Activated CD8-positive, alpha-beta memory T cell treated with anti-CD3 and anti-CD28 coated beads for 24 hours (primary cell): Measurements from ENCODE around the gene ARMC9.
"Not testable (repeated sequence)": the region's sequence is repeated elsewhere in the genome, so short reads cannot be mapped to it uniquely, and the experiment has no call there.

Source experiments
- DNase-seq: peaks from one replicate; pipeline ENCODE4 v3.0.0-alpha.2; 2020

The ARMC9 gene, protein sequence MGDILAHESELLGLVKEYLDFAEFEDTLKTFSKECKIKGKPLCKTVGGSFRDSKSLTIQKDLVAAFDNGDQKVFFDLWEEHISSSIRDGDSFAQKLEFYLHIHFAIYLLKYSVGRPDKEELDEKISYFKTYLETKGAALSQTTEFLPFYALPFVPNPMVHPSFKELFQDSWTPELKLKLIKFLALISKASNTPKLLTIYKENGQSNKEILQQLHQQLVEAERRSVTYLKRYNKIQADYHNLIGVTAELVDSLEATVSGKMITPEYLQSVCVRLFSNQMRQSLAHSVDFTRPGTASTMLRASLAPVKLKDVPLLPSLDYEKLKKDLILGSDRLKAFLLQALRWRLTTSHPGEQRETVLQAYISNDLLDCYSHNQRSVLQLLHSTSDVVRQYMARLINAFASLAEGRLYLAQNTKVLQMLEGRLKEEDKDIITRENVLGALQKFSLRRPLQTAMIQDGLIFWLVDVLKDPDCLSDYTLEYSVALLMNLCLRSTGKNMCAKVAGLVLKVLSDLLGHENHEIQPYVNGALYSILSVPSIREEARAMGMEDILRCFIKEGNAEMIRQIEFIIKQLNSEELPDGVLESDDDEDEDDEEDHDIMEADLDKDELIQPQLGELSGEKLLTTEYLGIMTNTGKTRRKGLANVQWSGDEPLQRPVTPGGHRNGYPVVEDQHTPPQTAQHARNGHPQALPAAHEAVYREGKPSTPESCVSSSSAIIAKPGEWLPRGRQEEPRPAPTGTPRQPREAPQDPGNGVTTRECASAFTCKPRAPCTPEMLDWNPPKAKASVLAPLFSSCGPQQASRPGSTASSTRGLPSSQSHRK

DNA sequence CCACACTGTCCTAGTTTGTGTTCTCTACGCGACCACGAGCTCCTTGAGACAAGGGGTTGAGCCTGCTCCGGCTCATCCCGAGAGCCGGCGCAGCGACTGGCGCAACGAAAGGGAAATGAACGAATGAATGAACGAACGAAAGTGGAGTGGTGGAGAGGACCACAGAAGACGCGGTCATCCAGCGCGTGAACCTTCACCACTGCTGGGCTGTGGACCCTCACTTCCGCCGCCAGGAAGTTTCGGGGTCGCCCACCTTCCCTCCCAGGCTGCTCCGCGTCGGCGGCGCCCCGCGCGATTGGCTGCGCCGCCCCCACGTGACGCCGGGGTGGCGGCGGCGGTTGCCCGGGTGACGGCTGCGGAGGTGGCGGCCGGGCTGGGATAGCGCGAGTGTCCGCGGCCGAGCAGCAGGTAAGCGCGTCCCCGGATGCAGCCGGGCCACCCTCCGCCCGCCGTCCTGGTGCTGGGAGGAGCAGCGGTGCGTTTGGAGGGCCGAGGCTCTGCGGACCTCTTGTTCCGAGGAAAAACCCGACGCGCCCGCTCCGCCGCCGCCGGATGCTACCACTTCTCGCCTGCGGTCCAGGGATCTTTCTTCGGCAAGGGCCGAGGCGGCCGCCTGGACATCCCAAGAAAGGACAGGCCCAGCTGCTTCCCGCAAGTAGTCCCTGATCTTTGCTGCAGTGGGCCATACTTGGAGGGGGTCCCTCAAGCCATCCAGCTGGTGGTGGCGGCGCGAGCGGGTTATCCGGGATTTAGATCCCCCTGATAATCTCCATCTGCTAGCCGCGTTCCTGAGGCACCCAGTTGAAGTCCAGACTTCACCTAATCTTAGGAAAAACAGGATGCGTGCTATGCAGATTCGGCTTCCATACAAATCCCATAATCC is at the start of gene ARMC9:
ARMC9 (plus strand) TSS at position 341 of the 883 bp plus-strand sequence. CDS start 7,608 bp downstream, outside the sequence.
- peak; percentile 90 for DNase-seq

DNA sequence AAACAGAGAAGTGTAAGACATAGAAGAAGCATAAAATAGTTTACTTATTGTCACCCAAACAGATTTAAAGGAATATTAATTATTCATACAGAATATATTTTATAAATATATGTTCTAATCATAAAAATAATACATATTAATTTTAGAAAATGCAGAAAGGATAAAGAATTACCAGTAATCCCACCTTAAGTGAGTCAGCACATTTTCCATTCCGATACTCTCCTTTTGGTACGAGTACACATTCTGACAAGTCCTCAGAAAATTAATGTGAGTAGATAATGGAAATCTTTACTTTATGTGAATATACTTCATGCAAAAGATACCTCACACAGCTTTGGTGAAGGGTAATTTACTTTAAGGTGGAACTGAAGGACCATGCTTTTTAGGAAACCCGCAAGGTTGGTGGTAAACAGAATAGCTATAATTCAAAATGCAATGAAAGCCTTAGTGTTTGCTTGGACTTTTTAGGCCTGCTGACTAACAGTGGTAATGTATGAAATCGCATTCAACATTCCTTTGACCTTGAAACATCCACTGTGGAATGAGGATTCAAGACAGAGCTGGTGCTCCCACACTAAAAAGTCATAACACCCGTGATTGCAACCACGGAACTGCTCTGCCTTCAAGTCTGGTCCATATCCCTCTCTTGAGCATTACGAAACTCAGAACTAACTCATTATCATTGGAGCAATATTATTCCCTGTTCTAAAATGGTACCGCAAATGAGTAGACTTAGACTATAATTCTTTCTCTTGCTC is 45.5 kb upstream of the ARMC9 start:
- DNase-seq: no peak

DNA sequence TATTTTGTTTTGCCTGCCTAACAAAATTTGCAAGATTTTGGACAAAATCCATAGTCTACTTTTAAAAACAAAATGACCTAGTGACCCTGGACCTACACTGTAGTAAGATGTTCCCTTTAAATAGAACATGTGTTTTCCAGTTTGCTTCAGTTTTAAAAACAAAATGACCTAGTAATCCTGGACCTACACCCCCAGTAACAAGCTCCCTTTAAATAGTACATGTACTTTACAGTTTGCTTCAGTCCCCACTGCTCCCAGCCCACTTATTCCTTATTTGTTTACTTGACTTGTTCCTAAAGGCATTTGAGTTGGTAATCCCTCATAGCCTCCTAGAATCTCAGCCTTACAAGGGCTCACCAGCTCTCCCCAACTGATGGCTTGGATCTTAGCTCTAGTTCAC is 39.1 kb upstream of the ARMC9 start:
- DNase-seq: no peak

DNA sequence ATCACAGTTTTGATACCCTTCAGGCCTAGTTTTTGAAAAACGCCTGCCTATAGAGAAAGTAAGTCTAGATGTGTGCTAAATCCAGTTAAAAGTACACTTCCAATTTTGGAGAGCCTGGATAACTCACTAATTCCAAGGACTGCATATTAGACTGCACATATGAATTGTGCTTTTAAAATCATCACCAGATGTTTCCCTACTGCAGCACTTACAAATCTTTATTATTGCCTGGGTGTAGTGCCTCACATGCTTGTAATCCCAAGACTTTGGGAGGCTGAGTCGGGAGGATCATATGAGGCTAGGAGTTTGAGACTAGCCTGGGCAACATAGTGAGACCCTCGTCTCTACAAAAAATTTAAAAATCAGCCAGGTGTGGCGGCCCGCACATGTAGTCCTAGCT is 37.7 kb upstream of the ARMC9 start:
- no peak for DNase-seq

DNA sequence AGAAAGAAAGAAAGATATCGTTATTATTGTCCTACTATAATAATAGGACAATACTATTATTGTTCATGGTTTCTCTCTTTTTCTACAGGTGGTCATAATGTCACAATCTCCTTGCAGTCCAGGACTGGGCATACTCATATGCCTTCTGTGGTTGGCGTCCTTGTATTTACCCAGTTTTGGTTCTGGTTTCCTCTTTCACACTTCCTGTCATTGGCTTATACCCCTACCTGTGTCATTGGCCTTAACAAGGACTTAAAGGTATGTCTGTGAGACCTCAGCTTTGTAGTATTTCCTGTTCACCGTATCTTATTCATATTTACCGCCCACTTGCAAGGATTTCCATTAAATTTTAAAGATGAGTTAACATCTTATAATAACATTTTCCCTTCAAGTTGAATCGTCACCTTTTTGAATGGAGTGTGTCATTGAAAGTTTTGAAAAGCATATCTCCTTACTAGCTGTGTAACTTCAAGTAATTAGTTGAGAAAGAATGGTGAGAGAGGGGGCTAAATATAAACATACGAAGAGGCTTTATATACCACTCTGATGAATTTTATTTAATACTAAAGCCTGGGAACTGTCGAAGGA is 37.1 kb upstream of the ARMC9 start:
- DNase-seq: no peak

DNA sequence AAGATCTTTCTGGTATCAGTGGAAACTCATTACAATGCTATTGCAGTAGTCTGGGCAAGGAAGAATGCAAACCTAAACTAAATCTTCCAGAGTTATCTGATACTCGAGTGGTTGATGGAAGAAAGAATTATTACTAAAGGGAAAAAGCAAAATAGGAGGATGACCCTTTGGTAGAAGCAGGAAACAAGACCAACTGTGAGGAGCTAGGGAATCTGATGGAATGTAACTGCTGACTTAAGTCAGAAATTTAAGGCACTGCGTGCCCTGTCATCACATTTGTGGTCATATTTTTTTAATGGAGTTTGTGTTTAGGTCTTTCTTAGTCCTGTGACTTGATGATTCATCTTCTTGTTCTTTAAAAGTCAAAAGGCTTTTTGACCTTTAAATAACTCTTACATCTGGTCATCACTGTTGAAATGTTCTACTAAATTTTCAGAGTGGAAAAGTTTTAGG is 36.5 kb upstream of the ARMC9 start:
- no peak for DNase-seq

DNA sequence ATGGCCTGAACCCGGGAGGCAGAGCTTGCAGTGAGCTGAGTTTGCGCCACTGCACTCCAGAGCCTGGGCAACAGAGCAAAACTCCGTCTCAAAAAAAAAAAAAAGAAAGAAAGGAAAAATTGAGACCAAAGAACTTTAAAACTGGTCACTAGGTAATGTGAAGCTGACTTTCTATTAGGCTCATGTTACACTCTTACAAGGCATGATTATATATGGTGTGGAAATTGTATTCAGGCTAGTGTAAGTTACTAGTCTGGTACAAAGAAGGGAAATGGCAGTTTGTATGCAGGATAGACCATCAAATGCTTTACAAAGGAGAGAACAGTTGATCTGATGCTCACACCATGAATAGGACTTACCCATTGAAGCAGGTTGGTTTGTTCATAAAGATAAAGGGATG is 35.4 kb upstream of the ARMC9 start:
- no peak for DNase-seq

DNA sequence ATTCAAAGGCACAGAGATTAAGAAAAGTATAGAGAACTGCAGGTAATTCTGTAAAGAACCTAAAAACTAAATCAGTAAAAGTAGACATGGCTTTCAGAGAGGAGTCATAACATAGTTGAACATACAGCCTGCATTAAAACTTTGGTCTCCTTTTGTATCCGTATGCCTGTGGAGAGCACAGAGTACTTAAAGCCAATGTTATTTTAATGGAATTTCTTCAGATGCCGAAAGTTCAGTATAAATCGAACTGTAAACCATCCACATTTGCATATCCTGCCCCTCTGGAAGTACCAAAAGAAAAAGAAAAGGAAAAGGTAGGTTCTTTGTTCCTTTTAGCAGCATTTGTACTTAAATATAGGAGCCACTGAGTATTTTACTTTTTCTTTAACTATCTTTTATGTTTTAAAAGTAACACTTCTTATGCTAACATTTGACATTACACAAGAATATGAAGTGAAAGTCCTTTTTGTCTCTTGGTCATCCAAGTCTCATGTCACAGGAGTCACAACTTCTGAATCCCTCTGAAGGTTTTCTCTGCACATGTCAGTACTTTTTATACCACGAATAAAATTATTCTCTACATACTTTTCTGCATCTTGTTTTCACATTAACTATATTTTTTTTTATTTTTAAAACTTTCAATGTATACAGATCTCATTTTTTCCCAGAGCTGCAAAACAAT is 34.9 kb upstream of the ARMC9 start:
- DNase-seq: no peak

DNA sequence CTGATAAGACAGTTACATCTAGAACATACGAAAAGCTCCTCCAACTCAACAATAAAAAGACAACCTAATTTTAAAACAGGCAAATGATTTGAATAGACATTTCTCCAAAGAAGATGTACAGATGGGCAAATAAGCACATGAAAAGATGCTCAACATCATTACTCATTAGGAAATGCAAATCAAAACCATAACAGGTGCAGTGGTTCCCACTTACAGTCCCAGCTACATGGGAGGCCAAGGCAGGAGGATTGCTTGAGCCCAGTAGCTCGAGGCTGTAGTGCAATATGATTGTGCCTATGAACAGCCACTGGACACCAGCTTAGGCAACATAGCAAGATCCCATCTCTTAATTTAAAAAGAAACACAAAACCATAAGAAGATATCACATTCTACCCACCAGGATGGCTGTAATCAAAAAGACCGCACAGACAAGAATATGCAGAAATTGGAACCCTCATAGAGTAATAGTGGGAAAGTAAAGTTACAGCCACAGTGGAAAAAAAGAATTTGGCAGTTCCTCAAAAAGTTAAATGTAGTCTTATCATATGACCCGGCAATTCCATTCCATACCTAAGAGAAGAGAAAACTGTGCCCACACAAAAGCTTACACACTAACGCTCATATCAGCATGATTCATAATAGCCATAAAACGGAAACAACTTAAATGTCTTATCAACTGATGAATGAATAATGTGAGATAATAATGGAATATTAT is 30.5 kb upstream of the ARMC9 start:
- DNase-seq: no peak

DNA sequence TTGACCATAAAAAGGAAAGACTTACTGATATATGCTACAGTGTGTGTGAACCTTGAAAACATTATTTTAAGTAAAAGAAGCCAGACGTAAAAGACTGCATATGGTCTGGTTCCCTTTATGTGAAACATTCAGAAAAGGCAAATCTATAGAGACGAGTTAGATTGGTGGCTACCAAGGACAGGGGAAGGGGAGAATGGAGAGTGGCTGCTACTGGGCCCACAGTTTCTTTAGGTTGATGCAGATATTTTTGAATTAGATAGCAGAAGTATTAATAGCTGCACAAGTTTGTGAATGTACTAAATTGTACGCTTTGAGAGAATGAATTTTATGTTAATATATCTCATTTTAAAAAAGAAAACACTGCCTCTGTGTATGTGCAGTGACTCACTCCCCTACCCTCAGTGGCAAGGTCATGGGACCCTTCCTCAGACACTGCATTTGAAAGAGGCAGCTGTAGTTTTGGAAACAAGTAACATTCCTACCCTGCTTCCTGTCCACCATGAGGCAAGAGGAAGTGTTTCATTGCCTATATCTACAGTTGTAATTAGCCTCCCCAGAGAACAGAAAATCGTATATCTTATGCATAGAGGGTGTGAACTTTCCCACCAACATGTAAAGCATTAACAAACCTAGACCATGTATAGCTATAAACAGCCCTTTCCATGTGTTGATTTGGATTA is 29.8 kb upstream of the ARMC9 start:
- DNase-seq: no peak

DNA sequence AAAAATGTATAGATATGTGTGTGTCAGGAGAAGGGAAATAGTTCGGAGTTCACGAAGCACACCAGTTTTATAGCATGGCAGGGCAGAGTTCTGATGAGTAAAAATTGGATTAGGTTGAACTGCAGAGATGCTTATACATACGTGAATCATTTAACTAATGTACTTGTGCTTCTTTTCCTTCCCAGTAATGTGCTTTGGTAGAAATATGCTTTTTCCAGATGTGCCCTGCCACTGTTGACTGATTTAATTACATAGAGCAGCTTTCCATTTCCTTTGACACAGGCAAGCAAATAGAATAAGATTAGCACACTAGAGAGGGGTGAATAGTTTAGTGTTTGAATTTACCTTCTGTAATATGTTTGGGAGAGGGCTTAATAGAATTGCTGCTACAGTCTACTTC is 28.9 kb upstream of the ARMC9 start:
- DNase-seq: no peak

DNA sequence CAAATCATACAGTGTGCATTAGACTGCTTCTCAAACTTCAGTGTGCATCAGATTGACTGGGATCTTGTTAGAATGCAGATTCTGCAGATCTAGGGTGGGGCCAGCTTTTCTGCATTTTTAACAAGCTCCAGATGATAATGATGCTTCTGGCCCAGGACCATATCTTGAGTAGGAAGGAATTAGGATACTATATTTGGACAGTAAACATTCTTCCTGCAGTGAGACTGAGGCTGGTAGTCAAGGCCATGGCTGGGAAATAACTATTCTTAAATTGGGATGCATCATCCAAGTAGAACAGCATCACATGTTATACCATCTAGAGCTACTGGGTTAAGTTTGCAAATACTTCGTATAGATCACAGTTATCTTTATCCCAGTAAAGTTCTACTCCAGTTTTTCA is 28.4 kb upstream of the ARMC9 start:
- DNase-seq: no peak

DNA sequence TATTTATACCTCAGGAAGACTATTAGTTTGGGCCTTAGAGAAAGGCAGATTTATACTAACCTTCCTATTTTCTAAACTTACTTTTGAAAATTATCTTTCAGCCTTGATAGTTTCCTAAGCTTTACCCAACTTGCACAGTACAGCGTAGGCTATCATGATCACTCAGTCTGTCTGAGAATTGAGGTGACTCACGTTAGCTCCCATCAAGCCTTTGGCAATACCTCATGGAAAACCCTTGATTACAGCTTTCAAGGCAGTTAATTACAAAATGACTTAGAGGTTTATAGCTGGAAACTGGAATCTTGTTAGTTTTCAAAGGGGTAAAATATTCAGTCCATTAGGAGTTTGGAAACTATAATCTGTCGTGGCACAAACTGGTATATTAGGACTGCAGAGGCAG is 26.4 kb upstream of the ARMC9 start:
- no peak for DNase-seq

DNA sequence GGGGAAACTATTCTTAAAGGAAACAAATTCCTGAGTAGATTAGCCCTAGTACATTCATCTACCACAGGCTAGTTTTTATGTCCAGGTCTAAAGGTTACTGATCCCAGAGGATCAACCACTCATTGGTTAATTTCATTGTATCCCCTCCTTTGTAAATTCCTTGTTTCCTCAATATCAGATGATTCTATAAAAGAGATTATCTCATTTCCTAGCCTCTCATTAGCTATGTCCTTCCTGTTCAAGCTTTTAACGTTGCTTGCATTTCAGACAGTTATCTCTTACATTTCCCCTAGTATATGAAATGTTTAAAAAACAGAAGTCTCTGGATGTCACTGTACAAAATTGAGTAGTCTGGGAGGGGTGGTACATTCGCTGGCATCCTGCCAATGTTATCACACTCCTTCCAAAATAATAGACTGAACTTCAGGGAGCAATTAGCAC is 24.2 kb upstream of the ARMC9 start:
- DNase-seq: no peak

DNA sequence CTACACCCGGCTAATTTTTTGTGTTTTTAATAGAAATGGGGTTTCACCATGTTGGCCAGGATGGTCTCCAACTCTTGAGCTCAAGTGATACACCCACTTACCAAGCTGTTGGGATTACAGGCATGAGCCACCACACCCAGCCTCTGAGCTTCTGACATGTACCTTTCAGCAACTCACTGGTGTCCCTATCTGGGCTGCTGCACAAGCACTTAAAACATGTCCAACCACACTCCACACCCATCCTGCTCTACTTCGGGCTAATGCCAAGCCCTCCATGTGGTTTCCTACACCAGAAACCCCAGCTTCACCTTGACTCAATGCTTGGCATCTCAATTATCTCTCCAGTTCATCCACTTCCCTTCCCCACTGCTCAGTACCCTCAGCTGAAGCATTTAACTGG is 22.4 kb upstream of the ARMC9 start:
- no peak for DNase-seq

DNA sequence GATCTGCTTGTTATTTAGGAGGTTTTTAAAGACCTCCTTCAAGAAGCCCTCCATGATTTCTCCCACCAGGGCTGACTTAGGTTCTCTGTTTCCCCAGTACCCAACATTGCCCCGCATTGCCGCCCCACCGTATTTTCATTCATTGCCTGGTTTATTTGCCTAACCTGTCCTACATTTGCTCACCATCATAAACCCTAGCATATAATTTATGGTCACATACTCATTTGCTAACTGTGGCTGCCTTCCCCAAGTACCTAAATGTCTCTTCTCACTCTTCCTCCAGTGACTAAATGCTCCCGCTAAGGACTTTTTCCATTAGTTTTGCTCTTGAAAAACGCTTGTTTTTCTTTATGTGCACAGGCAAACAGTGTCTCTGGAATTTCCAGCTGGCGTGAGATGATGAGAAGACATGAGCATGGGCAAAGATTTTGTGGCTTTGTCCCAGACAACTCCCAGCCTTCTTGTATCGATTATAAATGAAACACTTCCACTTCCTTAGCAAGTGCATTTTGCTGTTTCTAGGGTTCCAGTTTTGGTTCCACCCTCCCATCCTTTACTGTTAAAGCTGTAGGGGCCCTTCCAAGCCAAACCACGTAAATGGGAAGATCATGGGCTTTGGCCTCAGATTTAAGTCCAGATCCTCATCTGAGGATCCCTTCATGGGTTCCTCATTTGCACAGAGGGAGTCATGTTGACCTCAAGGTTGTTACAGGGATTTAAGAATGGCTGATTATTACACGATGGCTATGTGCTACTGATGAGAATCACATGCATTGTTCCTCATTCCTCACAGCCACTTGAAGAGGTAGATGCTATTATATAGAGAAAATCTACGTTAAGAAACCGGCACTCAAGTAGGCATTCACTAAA is 21.0 kb upstream of the ARMC9 start:
- DNase-seq: no peak

DNA sequence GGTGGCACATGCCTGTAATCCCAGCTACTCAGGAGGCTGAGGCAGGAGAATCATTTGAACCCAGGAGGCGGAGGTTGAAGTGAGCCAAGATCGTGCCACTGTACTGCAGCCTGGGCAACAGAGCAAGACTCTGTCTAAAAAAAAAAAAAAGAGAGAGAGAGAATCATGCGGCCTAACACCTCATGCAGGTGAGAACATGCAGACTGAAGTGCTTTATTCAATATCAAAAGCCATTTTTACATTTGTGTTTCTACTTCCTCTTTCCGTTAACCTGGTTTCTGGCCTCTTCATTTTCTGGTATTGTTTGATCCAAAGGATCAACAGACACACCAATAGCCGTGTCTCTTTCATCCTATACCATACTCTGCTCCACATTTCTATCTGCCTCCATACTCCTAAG is 19.6 kb upstream of the ARMC9 start:
- not testable (repeated sequence) for DNase-seq

DNA sequence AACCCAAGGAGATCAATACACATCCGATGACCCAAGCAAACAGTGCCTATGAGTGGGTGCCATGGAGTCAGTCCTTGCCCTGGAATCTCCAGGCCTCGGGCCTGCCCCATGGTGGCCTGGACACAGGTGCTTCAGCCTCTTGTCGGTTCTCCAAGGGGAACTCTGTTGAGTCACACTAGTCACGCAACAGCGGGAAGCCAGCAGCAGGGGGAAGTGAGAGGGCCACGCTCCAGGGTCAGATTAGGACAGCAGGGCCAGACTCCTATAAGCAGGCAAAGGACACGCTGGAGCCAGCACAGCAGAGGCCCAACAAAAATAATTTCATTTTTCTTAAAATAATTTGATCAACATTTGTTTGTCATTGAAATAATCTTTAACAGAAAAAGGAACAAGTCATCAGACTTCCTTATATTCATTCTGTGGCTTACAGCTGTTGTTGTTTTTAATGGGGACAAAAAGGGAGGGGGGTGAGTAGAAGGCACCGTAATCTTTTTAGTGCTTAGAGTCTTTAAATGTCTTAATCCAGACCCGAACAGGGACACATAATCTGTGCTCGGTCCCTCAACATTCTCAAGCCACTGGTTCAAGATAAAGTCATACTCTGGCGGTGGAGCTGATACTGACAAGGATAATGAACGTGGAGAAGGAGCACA is 16.4 kb upstream of the ARMC9 start:
- peak; percentile 52 for DNase-seq
